ENCODE data around the gene SVBP.

The SVBP gene

DNA sequence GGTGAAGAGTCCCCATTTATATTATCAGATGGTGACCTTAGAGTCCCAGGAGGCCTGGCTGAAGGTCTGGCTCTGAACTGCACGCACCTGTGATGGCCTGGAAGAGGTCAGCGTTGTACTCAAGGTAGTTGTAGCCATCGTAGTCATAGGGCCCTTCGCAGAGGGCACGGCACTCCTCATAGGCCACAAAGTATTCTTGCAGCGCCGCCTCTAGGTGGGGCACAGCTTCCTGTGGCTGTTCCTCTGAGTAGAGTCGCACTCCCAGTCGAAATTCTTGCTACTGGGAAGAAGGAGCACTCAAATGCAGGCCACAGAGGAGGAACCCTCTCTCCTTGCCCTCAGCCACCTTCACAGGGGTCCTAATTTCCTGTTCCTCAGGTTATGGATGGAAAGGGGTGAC is 58.1 kb downstream of the SVBP start:
- no peak for DNase-seq

- no peak for DNase-seq
Measured at GRCh38 chr1:42758641-42759040, 58.6 kb downstream of the SVBP start.

DNA sequence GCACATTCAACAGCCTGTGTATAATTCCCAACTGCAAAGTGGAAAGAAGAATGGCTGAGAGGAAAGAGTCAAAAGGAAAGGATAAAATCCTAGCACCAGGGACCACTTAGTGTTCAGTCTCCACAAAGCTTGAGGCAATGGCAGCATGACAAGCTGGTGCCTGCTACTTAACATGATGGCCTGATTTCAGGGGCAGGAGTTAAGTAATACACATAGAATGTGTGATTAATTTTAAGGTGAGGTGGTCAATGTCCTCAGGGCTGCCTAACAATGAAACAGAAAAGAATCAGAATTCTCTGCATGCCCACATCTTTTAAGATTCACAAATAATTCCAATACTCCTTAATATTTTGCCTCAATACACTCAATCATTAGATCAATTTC is 59.3 kb downstream of the SVBP start:
- DNase-seq, result no peak

Measured in CD4-positive, alpha-beta T cell treated with Interleukin-10 for 1 hour (primary cell).